ENCODE measurements around the gene EPDR1. TPM values are rescaled to one million over a fixed set of nuclear protein-coding genes. Genes with fewer than 3 reads are reported as not detected.

The EPDR1 gene
- total RNA-seq, result 12.1 and 14.9 TPM in 2 replicates

GRCh38 chr7:37920305-37920848, at the start of gene EPDR1:
EPDR1 (plus strand) TSS chr7:37920640; CDS start chr7:37920940, 300 bp downstream.

GRCh38 chr7:37916673-37917660, 3.5 kb upstream of the EPDR1 start, which contains the start of gene SFRP4:
SFRP4 (minus strand) TSS chr7:37916817; CDS start chr7:37916537, 280 bp downstream.

Other genes with a start within 250 kb of the EPDR1 start
- gene GPR141, start 236.9 kb upstream of the EPDR1 start, total RNA-seq, result not detected in 2 replicates
- gene NME8, start 72.0 kb upstream of the EPDR1 start, total RNA-seq, result not detected in 2 replicates
- 0.25 and 1.5 TPM in 2 replicates for gene SFRP4, start 3.8 kb upstream of the EPDR1 start, total RNA-seq

Data from cardiac ventricle fibroblast (primary cell).